ENCODE results near the gene MAP3K3.

- TF ChIP-seq POLR2A (IDR thresholded peaks at IDR 0.05) = no peak
- TF ChIP-seq, protein P1, sequence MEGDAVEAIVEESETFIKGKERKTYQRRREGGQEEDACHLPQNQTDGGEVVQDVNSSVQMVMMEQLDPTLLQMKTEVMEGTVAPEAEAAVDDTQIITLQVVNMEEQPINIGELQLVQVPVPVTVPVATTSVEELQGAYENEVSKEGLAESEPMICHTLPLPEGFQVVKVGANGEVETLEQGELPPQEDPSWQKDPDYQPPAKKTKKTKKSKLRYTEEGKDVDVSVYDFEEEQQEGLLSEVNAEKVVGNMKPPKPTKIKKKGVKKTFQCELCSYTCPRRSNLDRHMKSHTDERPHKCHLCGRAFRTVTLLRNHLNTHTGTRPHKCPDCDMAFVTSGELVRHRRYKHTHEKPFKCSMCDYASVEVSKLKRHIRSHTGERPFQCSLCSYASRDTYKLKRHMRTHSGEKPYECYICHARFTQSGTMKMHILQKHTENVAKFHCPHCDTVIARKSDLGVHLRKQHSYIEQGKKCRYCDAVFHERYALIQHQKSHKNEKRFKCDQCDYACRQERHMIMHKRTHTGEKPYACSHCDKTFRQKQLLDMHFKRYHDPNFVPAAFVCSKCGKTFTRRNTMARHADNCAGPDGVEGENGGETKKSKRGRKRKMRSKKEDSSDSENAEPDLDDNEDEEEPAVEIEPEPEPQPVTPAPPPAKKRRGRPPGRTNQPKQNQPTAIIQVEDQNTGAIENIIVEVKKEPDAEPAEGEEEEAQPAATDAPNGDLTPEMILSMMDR (IDR thresholded peaks at IDR 0.05) = no peak
Observed at GRCh38 chr17:63676584-63676983, 54.4 kb downstream of the MAP3K3 start.

Data from tibial nerve (tissue), 3 donors.